ENCODE data around the gene TM9SF2. TPM values are rescaled to one million over a fixed set of nuclear protein-coding genes. Genes with fewer than 3 reads are reported as not detected.

The TM9SF2 gene
- total and polyA plus RNA-seq, 9 of the 15 experiments (the other 6 are each of a cell fraction or from before 2014, with no cell fraction given), result 23.3 to 83.2 (median 55.1) TPM

DNA sequence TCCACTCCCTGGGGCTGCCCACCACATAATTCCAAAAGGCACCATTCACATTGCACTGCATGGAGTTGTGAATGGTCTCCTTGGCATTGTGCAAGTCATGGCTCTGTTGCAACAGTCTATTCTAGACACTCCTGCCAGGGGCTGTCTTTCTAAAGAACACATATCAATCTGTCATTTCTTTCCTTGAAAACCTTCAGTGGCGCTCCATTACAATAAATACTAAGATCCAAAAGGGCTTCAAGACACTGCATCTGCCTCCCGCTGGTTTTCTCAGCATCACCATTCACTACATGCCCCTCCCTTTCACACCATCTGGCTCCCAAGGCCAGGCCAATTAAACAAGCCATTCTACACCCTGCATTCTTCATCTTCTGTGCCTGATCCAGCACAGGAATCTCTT, 32.2 kb upstream of the TM9SF2 start (continued):
- TF ChIP-seq, protein P1, sequence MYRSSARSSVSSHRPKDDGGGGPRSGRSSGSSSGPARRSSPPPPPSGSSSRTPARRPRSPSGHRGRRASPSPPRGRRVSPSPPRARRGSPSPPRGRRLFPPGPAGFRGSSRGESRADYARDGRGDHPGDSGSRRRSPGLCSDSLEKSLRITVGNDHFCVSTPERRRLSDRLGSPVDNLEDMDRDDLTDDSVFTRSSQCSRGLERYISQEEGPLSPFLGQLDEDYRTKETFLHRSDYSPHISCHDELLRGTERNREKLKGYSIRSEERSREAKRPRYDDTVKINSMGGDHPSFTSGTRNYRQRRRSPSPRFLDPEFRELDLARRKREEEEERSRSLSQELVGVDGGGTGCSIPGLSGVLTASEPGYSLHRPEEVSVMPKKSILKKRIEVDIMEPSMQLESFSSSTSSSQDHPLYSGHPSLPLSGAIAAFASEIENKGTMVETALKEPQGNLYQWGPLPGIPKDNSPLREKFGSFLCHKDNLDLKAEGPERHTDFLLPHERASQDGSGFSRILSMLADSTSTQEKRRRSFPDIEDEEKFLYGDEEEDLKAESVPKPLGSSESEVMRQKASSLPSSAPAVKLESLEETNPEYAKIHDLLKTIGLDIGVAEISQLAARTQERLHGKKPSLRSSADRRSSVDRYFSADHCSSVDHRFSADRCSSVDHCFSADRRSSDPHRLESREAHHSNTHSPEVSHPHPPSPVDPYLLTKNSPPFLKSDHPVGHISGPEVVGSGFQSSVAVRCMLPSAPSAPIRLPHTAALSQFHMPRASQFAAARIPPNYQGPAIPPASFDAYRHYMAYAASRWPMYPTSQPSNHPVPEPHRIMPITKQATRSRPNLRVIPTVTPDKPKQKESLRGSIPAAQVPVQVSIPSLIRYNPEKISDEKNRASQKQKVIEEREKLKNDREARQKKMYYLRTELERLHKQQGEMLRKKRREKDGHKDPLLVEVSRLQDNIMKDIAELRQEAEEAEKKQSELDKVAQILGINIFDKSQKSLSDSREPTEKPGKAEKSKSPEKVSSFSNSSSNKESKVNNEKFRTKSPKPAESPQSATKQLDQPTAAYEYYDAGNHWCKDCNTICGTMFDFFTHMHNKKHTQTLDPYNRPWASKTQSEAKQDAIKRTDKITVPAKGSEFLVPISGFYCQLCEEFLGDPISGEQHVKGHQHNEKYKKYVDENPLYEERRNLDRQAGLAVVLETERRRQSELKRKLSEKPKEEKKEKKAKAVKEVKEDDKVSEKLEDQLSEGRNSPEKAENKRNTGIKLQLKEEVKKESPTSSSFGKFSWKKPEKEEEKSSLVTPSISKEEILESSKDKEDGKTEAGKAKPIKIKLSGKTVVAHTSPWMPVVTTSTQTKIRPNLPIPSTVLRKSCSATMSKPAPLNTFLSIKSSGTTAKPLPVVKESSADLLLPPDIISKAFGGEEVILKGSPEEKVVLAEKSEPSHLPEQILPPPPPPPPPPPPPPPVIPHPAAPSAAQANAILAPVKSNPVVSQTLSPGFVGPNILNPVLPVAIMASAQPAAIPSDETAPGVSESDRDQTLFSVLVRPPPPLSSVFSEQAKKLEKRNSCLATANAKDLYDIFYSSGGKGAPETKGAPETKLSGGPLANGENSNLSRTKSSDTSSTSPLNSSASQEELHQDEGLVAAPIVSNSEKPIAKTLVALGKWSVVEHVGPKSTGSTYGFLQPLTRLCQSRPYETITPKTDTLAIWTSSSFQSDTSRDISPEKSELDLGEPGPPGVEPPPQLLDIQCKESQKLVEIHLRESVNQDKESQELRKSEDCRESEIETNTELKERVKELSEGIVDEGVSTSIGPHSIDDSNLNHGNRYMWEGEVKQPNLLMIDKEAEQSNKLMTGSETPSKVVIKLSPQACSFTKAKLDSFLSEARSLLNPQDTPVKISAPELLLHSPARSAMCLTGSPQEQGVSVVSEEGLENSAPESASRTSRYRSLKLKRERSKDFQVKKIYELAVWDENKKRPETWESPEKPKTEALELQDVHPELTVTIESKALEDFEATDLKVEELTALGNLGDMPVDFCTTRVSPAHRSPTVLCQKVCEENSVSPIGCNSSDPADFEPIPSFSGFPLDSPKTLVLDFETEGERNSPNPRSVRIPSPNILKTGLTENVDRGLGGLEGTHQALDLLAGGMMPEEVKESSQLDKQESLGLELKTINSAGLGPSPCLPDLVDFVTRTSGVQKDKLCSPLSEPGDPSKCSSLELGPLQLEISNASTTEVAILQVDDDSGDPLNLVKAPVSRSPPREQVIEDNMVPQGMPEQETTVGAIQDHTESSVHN (IDR thresholded peaks at IDR 0.05; ENCODE audit: borderline replicate concordance in 1 of 2, low read depth in 1 of 2), result no peak
- TF ChIP-seq HDAC2 (IDR thresholded peaks at IDR 0.05), result no peak
- TF ChIP-seq ZEB2 (IDR thresholded peaks at IDR 0.05), result no peak
- TF ChIP-seq NFE2L1 (tag; IDR thresholded peaks at IDR 0.05; ENCODE audit: borderline replicate concordance, low read depth), result peak; percentile 60
- TF ChIP-seq DPF2 (IDR thresholded peaks at IDR 0.05), result no peak
- peak; percentile 98 for TF ChIP-seq CEBPB (tag; IDR thresholded peaks at IDR 0.05)
- TF ChIP-seq TCFL5 (CRISPR knock-in tag; conservative IDR thresholded peaks at IDR 0.05), result no peak
- TF ChIP-seq, protein P2, sequence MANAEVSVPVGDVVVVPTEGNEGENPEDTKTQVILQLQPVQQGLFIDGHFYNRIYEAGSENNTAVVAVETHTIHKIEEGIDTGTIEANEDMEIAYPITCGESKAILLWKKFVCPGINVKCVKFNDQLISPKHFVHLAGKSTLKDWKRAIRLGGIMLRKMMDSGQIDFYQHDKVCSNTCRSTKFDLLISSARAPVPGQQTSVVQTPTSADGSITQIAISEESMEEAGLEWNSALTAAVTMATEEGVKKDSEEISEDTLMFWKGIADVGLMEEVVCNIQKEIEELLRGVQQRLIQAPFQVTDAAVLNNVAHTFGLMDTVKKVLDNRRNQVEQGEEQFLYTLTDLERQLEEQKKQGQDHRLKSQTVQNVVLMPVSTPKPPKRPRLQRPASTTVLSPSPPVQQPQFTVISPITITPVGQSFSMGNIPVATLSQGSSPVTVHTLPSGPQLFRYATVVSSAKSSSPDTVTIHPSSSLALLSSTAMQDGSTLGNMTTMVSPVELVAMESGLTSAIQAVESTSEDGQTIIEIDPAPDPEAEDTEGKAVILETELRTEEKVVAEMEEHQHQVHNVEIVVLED (CRISPR knock-in tag; IDR thresholded peaks at IDR 0.05), result no peak
- 0 out of 2 replicates have a peak, but pooled peaks have one; percentile 23 for TF ChIP-seq ARID1B (IDR thresholded peaks at IDR 0.05)
- TF ChIP-seq RBM39 (optimal IDR thresholded peaks at IDR 0.05; ENCODE audit: low read depth, low read length), result no peak
- no peak for TF ChIP-seq HNRNPLL (IDR thresholded peaks at IDR 0.05; ENCODE audit: low read depth, low read length, poor library complexity, severe bottlenecking)
- TF ChIP-seq MIER1 (IDR thresholded peaks at IDR 0.05; ENCODE audit: low read depth), result no peak
- no peak for TF ChIP-seq POLR2AphosphoS2 (IDR thresholded peaks at IDR 0.05; ENCODE audit: low read length)
- no peak for TF ChIP-seq XRCC5 (IDR thresholded peaks at IDR 0.05; ENCODE audit: low read depth, low read length)
- TF ChIP-seq KAT2B (IDR thresholded peaks at IDR 0.05; ENCODE audit: low read depth, low read length), result no peak
- TF ChIP-seq CBX8 (IDR thresholded peaks at IDR 0.05; ENCODE audit: borderline replicate concordance, extremely low read depth, low read depth, low read length, poor library complexity, severe bottlenecking), result no peak
- no peak for TF ChIP-seq GABPA (tag; conservative IDR thresholded peaks at IDR 0.05; ENCODE audit: low read depth)
- TF ChIP-seq LCOR (CRISPR knock-in tag; IDR thresholded peaks at IDR 0.05), result no peak
- TF ChIP-seq CREB5 (CRISPR knock-in tag; IDR thresholded peaks at IDR 0.05), result no peak
